Jurkat, Clone E6-1 (cell line): ENCODE data around the gene DCP1B.

Experiments used
- DNase-seq: peaks from one replicate; pipeline ENCODE4 v3.0.0-alpha.2; 2011; ENCODE audit warnings: low read depth, low spot score
- H3K4me3 ChIP-seq: 2 replicates; pipeline ENCODE4 v1.5.1; 2011; ENCODE audit warnings: mild to moderate bottlenecking, low read length, control low read depth, moderate library complexity

Gene DCP1B

GRCh38 chr12:2019126-2019525 lies 14.9 kb upstream of the DCP1B start:
- no peak for DNase-seq
- H3K4me3 ChIP-seq = no peak overlapping the region

- no peak for DNase-seq
Measured at GRCh38 chr12:2018391-2018790, 14.1 kb upstream of the DCP1B start.

GRCh38 chr12:2017546-2018337 lies 13.5 kb upstream of the DCP1B start:
- no peak overlapping the region for H3K4me3 ChIP-seq
- no peak for DNase-seq

More at GRCh38 chr12:2018391-2018790, 14.1 kb upstream of the DCP1B start:
- no peak overlapping the region for H3K4me3 ChIP-seq

GRCh38 chr12:2016862-2017545 lies 12.7 kb upstream of the DCP1B start:
- H3K4me3 ChIP-seq = no peak overlapping the region
- no peak for DNase-seq

DNA sequence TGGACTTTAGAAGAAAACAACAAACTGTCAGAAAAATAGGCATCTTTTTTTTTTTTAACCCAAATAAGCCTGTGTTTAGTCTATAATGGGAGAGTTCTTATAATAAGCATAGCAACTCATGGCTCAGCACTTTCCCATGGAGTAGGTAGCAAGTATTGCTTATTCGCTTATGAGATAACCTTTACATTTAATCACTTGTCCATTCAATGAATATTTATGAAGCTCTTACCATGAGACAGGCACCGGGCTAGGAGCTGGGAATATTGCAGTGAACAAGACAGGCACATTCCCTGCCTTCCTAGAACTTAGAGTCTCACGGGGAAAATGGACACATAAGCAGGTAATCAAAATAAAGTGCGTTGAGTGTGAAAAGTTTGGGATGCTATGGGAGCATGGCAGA lies 10.0 kb upstream of the DCP1B start:
- no peak for DNase-seq
- H3K4me3 ChIP-seq = no peak overlapping the region

DNA sequence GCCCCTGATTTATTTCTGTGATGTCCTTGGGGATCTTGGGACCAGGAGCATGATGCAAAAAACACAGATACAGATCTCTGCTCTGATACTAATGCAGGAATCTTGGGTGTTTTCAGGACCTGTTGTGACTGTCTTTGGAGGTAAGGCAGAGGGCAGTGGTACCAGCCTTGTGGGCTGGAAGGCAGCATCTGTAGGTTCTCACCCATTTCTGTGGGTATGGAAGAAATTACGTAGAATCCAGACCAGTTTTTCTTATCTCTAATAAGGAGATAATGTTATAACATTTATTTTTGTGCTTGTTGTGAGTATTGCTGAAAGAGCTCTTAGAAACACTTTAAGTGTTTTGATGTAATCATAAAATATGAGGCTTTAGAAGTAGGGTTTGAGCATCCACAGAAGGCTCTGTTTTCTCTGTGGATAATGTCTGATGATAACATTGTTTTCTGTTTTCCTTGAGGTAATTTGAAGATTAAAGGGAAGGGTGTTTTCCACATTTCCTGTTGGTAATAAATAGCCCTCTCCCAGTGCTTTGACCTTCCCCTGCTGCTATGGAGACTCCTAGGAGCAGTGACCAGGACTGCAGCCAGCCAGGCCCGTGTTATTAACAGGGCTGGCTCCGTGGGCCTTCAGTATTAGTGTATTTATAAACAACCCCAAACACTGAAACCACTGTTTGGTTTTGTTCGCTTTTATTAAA lies 9.4 kb upstream of the DCP1B start:
- H3K4me3 ChIP-seq = no peak overlapping the region
- DNase-seq = no peak

- H3K4me3 ChIP-seq = no peak overlapping the region
- DNase-seq = no peak
Measured at GRCh38 chr12:2013086-2013485, 8.8 kb upstream of the DCP1B start.

GRCh38 chr12:2011643-2012607 lies 7.7 kb upstream of the DCP1B start:
- DNase-seq = no peak
- no peak overlapping the region for H3K4me3 ChIP-seq

DNA sequence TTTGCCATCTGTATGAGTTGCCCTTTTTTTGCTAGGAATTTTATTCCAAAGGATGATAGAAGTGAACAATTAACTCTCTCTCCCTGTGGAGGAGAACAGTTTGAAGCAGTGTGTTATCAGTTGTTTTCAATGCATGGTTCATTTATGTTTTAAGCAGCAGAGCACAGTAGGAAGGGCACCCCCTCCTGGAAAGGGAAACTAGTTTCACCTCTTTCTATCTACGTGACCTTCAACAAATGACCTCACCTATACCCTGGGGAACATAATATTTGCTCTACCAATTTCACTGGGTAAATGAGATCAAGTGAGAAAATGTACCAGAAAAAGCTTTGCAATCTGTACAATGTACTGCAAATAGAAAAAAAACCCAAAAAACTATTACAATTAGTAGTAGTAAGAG lies 5.4 kb upstream of the DCP1B start:
- no peak for DNase-seq
- no peak overlapping the region for H3K4me3 ChIP-seq

- no peak for DNase-seq
- no peak overlapping the region for H3K4me3 ChIP-seq
Measured at GRCh38 chr12:2008677-2009076, 4.4 kb upstream of the DCP1B start.

DNA sequence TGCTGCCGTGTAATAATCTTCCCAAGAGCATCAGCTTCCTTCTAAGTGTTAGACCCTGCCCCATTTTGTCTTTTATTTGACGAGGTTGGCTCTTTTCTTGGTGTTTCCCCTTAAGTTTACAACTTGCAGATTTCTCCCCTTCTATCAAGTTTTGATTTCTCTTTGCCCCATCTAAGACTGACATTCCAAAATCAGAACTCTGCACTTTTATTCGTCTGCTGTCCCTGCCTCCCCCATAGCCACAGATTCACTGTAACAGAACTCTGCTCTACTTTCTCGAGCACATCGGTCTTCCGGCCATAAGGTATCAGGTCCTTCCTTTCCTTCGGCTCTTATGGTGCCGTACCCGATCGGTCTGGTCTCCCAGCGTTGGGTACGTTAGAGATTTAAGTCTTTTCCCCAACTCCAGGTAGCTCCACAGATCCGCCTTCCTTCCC lies 563 bp downstream of the DCP1B start:
- DNase-seq = no peak
- H3K4me3 ChIP-seq = peak overlapping the region; percentile 66

GRCh38 chr12:1995205-1995896 lies 8.9 kb downstream of the DCP1B start:
- no peak for DNase-seq
- no peak overlapping the region for H3K4me3 ChIP-seq

GRCh38 chr12:1994429-1995143 lies 9.7 kb downstream of the DCP1B start:
- no peak overlapping the region for H3K4me3 ChIP-seq
- DNase-seq = no peak

DNA sequence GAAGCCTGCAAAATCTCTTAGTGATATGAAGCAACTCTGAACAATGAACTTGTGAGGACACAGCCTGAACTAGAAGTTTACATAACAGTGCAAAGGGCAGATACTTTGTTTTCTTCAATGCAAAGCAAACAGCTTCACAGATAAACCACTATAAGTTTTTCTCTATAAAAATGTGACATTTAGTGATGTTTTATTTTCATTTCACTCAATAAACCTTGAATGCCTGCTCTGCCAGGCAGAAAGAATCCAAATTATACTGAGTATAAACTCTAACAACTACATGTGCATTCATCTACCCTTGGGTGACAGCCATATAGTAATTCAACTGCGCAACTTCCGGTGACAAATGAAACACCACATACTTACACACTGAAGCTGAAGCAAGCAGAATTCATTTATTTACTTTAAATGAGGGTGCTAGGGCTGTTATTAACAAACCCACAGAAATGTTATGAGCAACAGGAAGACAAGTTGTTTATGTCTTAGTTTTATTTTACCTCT lies 10.3 kb downstream of the DCP1B start:
- H3K4me3 ChIP-seq = no peak overlapping the region
- DNase-seq = no peak

GRCh38 chr12:1993341-1993740 lies 10.9 kb downstream of the DCP1B start:
- H3K4me3 ChIP-seq = no peak overlapping the region
- no peak for DNase-seq

DNA sequence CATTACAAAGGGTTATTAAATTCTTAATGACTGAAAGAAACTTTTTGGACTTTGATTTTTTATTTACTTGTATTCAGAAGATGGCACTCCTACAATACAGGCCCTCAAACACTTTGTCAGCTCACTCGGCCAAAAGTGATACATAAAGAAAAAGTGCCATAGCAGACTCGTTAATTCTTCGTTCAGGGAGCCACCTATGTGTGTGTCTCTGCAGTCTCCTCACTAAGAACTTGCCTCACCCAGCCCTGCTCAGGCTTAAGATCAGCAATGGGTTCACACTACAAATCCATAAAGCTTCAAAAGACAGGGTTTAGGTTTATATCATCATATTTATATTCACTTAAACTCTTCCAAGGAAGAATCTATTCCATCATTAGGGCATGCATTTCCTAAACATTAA lies 11.5 kb downstream of the DCP1B start:
- DNase-seq = no peak
- no peak overlapping the region for H3K4me3 ChIP-seq

GRCh38 chr12:1989111-1989510 lies 15.1 kb downstream of the DCP1B start:
- H3K4me3 ChIP-seq = no peak overlapping the region
- DNase-seq = no peak

GRCh38 chr12:1984759-1985158 lies 19.5 kb downstream of the DCP1B start:
- no peak for DNase-seq
- H3K4me3 ChIP-seq = no peak overlapping the region
